ENCODE measurements around the gene FAM83E.
A peak's percentile ranks its signal among the peaks of the same experiment; 100 is the strongest.

FAM83E gene

GRCh38 chr19:48646001-48646721 lies 31.3 kb upstream of the FAM83E start, which contains the start of gene CA11:
Gene CA11 (minus strand): TSS chr19:48646187. CDS start chr19:48645632, 555 bp downstream.
- DNase-seq (ENCODE audit: extremely low read depth, low read depth) = no peak
- TF ChIP-seq, protein P1, sequence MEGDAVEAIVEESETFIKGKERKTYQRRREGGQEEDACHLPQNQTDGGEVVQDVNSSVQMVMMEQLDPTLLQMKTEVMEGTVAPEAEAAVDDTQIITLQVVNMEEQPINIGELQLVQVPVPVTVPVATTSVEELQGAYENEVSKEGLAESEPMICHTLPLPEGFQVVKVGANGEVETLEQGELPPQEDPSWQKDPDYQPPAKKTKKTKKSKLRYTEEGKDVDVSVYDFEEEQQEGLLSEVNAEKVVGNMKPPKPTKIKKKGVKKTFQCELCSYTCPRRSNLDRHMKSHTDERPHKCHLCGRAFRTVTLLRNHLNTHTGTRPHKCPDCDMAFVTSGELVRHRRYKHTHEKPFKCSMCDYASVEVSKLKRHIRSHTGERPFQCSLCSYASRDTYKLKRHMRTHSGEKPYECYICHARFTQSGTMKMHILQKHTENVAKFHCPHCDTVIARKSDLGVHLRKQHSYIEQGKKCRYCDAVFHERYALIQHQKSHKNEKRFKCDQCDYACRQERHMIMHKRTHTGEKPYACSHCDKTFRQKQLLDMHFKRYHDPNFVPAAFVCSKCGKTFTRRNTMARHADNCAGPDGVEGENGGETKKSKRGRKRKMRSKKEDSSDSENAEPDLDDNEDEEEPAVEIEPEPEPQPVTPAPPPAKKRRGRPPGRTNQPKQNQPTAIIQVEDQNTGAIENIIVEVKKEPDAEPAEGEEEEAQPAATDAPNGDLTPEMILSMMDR (IDR thresholded peaks at IDR 0.05; ENCODE audit: low read depth, low read length) = peak; percentile 84

DNA sequence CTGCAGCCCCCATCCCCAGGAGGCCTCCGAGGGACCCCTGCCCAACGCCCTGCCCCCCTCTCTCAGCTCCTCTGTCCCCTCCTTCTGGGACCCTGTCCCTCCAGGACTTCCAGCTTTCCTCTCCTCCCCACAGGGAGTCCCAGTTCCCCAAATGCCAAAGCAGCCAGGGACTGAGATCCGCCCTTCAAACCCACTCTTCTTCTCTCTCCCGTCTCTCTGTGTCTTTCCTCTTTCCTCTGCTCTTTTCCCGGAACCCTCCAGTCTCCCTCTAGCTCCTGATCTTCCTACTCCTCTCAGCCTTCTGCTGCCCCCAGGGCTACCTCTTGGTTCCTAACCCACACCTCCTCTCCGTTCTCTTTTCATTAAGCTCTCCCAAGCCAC lies 30.7 kb upstream of the FAM83E start:
- TF ChIP-seq, protein P1 (IDR thresholded peaks at IDR 0.05; ENCODE audit: low read depth, low read length) = no peak

DNA sequence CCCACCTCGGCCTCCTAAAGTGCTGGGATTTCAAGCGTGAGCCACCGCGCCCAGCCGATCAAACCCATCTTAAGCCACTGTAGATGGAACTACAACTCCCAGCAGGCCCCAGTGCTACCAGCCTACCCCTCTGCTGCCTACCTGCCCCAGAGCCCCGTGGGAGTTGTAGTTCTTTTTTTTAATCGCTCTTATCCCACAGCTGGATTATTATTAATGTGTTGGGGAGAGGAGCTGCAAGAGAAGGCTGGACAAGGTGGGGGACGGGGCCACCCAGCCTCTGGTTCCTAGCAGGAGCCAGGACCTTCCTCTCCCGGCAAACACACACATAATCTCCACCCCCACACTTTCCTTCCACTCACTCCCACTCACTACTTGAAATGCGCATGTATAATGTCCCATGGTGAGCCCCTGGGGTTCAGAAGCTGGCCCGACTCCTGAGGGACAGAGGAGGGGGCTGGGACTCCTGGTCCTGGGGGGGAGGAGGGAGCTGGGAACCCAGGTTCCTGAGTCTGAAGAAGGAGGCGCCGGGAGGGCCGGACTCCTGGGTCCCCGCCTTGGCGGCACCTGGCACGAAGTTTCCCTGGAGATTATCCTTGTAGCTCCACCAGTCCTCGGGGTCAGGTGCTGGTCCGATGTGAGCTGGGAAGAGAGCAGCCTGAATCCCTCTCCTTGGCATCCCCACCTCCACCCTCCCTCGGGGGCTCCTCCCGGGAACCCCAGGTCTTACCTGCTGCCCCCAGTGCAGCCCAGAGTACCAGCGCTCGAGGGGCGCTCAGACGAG lies 30.2 kb upstream of the FAM83E start:
- TF ChIP-seq, protein P1 (IDR thresholded peaks at IDR 0.05; ENCODE audit: low read depth, low read length) = no peak

More for the DNA sequence above, 30.7 kb upstream of the FAM83E start:
- DNase-seq (ENCODE audit: extremely low read depth, low read depth) = no peak

GRCh38 chr19:48644355-48644754 lies 29.5 kb upstream of the FAM83E start:
- no peak for DNase-seq (ENCODE audit: extremely low read depth, low read depth)
- TF ChIP-seq, protein P1 (IDR thresholded peaks at IDR 0.05; ENCODE audit: low read depth, low read length) = no peak

More for the DNA sequence above, 30.2 kb upstream of the FAM83E start:
- no peak for DNase-seq (ENCODE audit: extremely low read depth, low read depth)

DNA sequence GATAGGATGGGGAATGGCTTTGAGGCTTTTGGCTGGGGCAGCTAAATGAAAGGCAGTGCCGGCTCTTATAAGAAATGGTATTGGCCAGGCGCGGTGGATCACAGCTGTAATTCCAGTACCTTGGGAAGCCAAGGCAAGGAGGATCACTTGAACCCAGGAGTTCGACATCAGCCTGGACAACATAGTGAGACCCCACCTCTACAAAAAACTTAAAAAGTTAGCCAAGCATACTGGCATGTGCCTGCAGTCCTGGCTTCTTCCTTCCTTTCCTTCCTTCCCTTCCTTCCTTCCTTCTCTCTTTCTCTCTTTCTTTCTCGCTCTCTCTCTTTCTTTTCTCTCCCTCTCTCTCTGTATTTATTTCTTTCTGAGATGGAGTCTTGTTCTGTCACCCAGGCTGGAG lies 28.0 kb upstream of the FAM83E start:
- TF ChIP-seq, protein P1 (IDR thresholded peaks at IDR 0.05; ENCODE audit: low read depth, low read length) = no peak
- DNase-seq (ENCODE audit: extremely low read depth, low read depth) = no peak

GRCh38 chr19:48641850-48642249 lies 27.0 kb upstream of the FAM83E start:
- TF ChIP-seq, protein P1 (IDR thresholded peaks at IDR 0.05; ENCODE audit: low read depth, low read length) = no peak

More at GRCh38 chr19:48641850-48642249, 27.0 kb upstream of the FAM83E start:
- DNase-seq (ENCODE audit: extremely low read depth, low read depth) = no peak
